GM21717 (cell line): Measurements from ENCODE around the gene APBB1IP.
"Not testable (repeated sequence)": the region's sequence is repeated elsewhere in the genome, so short reads cannot be mapped to it uniquely, and the experiment has no call there.

Experiments used
- ATAC-seq: cut with Tn5 transposase; IDR thresholded peaks from one replicate; pipeline ENCODE4 v1.9.1; 2021; ENCODE audit warnings: mild to moderate bottlenecking, moderate library complexity; ENCODE audit not compliant: unreplicated experiment

APBB1IP gene

DNA sequence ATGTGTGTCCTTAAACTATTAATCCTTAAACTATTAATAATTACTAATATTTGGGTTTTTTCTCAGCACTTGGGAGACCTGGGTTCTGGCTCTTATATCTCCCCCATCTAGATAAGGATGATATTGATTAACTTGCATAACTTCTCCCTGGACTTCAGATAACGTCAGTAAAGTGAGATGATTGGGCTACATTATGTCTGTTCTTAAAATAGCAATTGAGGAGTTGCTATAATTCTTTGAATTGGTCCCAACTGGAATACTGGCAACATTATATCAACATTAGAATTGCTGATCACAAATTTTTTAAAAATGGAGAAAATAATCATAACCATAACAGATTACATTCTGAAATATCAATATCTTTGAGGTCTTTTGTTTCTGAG, 1.9 kb downstream of the APBB1IP start:
- ATAC-seq, result no peak

- ATAC-seq, result no peak
These were observed 3.5 kb downstream of the APBB1IP start for GRCh38 chr10:26441491-26442214.

DNA sequence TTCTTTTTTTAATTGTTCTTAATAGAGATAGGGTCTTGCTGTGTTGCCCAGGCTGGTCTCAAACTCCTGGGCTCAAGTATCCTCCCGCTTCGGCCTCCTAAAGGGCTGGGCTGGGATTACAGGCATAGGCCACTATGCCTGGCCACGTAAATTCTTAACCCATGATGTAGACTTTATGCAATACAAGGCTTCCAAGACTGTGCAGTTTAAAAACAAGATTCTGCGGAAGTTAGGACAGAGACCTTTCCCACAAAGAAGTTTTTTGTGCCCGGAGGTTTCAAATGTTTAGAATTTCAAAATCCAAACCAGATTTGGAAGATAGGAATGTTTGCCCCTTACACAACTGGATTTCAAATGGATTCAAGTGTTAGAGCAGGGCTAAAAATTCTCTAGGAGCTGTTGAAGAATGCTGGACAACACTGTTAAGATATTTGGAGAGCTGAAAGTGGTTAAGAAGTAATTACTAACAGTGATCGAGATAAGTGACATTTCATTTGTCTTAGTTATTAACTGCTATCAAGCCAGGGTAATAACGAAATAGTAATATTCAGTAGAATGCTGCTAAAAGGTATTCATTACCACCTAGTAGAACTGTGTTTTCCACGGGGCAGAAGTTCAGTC, 7.4 kb downstream of the APBB1IP start:
- ATAC-seq, result no peak

DNA sequence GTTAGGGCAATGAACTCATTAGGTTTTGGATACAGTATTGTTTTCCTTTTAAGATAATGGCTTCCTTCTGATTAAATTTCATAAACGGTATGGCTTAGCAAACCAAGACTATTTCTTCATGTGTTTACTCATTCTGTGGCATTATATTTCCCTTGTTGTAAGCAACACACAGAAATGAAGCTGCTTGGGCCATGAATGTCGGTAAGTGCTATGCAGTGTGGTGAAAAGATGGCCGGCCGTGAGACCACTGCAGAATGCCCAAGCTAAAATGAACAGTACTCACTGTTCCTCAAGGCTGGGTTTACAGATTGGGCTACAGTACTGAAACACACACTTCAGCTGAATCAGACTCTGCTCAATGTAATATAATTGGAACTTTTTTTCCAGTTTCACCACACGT, 8.1 kb downstream of the APBB1IP start:
- no peak for ATAC-seq

DNA sequence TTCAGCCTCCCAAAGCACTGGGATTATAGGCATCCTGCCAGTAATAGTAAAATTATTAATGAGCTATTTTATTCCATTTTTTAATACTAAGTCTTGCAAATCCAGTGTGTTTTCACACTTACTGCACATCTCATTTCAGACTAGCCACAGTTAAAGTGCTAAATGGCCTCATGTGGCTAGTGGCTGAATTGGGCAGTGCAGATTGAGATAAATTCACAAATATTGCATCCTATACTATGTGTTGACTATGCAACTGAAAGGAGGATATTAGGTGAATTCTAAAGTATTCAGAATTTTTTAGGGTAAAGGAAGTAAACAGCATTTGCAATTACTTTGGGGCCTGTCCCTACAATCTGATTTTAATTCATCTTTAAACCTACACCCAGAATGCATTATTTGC, 10.2 kb downstream of the APBB1IP start:
- ATAC-seq, result peak; percentile 28

DNA sequence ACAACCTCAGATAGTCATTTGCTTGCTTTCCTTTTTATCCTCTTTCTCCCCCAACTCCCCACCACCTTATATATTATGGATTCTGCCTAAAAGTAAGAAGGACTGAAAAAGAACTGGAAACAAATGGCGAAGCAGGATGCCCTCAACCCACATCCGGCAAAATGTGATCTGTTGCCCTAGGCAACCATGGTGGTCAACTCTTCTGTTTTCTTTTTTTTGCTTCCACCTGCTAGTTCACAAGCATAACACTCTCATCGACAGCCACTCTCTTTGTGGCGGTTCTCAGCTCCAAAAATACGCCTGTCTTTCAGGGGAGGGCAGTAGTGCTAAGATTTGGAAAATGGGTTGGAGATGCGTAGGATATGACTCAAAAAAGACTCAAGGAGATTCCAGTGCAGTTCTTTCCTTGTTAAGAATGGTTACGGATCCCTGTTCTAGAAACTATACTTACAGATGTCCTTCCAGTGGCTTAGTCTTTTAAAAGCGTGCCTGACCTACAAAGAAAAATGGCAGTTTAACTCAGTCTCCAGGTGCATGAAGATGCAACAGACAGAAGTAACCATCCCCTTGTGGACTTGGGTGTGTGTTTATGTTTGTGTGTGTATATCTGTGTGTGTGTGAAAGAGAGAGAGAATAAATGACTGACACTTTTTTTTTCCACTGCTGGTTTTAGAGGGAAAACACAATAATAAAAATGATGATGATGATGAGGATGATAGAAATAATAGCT, 10.7 kb downstream of the APBB1IP start:
- peak; percentile 86 for ATAC-seq

DNA sequence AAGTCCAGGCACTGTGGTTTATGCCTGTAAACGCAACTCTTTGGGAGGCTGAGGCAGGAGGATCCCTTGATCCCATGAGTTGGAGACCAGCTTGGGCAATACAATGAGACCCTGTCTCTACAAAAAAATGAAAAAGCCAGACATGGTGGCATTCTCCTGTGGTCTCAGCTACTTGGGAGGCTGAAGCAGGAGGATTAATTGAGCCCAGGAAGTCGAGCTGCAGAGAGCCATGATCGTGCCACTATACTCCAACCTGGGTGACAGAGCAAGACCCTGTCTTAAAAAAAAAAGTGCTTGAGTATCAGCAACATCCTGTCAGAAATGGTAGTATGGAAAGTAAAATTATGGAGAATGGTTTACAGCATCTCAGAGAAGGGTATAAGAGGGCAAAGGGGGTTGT, 11.6 kb downstream of the APBB1IP start:
- ATAC-seq, result no peak

DNA sequence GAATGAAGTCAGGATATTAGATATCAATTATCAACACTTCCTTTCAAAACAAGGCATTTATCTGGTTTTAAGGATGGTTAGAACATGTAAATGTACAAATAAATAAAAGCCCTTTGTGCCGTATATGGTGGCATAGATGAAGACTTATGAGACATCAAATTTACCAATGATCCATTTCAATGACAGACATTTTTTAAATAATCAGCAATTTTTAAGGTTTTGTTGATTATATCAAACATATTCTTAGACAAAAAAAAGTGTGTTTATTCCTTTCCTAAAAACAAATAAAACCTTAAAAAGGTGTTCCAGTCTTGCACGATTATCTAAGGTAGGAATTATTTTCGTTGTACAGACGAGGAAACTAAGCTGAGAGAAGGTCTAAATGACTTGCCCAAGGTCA, 13.8 kb downstream of the APBB1IP start:
- no peak for ATAC-seq

- ATAC-seq, result no peak
These were observed 15.7 kb downstream of the APBB1IP start for GRCh38 chr10:26453850-26454249.

DNA sequence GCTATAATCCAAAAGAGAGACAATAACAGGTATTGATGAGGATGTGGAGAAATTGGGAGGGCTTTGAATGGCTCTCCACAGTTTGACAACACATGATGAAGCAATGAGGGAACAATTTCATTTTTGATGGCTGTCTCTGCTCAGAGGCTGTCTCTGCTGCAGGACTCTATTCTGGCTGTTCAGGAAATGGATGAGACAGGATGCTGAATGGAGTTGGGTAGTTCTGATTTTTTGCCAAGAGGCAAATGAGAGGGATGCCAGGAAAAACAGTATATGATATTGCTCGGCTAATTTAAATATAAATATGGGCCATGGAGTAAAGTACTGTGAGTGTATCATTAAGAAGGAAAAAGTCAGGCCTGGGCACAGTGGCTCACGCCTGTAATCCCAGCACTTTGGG, 16.8 kb downstream of the APBB1IP start:
- ATAC-seq, result no peak

DNA sequence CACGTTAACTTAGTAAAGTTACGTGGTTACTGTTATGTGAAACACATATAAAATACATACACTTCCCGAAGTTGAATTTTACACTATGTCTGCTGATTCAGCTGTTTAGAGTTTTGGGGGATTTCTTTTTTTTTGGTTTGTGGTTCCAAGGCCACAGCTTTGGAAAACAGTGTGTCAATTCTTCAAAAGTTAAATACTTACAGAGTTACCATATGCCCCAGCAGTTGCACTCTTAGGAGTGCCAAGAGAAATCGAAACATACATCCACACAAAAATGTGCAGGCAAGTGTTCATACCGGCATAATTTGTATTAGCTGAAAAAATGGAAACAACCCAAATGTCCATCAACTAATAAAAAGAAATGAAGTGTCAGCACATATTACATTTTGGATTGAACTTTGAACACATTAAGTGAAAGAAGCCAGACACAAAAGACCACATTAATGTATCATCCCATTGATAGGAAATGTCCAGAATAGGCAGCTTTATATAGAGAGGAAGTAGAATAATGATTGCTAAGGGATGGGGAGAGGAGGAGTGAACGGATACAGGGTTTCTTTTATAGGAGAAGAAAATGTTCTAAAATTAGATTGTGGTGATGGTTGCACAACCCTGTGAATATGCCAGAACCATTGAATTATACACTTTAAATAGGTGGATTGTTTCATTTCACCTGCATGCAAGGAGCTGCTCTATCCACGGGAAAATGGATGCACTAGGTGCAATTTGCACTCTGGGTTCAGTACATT, 17.6 kb downstream of the APBB1IP start:
- ATAC-seq, result no peak

DNA sequence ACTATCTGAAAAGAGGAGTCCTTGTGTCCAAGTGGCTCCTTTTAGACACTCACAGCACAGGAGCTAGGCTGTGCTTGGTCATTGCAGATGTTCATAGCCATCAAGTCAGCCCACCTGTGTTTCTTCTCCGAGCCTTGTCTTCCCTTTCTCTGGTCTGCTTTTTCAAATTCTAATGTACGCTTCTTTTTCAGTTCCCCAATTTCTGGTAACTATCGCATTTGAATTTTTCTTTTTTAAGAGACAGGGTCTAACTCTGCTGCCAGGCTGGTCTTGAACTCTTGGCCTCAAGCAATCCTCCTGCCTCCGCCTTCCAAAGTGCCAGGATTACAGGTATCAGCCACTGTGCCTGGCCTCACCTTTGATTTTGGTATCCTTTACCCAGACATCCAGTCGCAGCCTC, 18.9 kb downstream of the APBB1IP start:
- ATAC-seq, result peak; percentile 92

- ATAC-seq, result no peak
These were observed 22.6 kb downstream of the APBB1IP start for GRCh38 chr10:26460736-26461135.

DNA sequence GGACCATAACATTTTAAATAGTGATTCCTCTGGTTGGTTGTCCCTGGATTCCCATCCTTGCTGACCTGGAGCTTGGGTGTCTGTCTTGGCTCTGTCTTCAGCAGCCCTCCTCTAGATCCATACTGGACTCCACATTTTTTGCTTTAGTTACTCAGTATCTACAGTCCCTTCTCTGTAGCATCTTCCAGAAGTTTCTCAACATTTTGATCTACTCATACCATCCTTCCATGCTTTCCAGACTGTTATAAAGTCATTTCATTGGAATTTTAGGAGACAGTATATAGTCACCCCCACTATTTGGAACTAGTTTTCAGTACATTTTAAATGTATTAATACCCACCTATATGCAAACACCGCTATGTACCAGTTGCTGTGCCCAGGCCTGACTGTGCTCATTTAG, 25.8 kb downstream of the APBB1IP start:
- no peak for ATAC-seq

GRCh38 chr10:26464632-26465280, 26.6 kb downstream of the APBB1IP start:
- ATAC-seq, result peak; percentile 40

- not testable (repeated sequence) for ATAC-seq
These were observed 28.4 kb downstream of the APBB1IP start for GRCh38 chr10:26466531-26466930.

GRCh38 chr10:26467639-26468038, 29.5 kb downstream of the APBB1IP start:
- no peak for ATAC-seq

- ATAC-seq, result no peak
These were observed 30.1 kb downstream of the APBB1IP start for GRCh38 chr10:26468291-26468690.

DNA sequence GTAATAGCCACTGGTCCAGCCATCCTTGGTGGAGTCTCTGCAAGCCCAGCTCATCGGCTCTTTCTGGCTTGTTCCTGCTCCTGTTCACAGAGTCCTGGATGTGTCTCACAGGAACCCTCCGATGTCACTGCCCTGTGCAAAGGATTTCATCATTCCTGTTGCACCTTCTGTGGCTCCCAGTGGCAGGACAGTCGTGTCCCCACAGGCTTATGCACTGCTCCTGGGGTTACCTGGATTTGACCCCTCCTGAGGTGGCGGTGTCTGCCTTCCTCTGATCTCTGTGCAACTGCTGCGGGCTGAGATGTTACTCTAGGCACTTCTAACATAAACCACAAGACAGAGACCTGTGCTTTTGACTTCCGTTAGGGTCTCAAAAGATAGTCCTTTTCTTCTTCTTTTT, 30.6 kb downstream of the APBB1IP start:
- ATAC-seq, result peak; percentile 63

GRCh38 chr10:26472492-26472778, 34.3 kb downstream of the APBB1IP start:
- no peak for ATAC-seq

- ATAC-seq, result no peak
These were observed 35.9 kb downstream of the APBB1IP start for GRCh38 chr10:26474026-26474425.
